Panc1 (cell line): Measurements from ENCODE around the gene SPEG.

Experiments used
- TF ChIP-seq, protein P1 (sequence below), 2 experiments: IDR thresholded peaks; 2 replicates each; pipeline ENCODE4 v1.6.1; 2011 to 2012; ENCODE audit warnings: low read depth in 2 of 2, control low read depth in 1 of 2, low read length in 1 of 2, mild to moderate bottlenecking in 1 of 2, moderate library complexity in 1 of 2; ENCODE audit not compliant: insufficient read depth in 1 of 2
- TF ChIP-seq, protein P2 (sequence below): fragments of 450-650 bp; IDR thresholded peaks from 2 replicates; pipeline ENCODE4 v1.5.1; 2017; ENCODE audit warnings: mild to moderate bottlenecking

DNA sequence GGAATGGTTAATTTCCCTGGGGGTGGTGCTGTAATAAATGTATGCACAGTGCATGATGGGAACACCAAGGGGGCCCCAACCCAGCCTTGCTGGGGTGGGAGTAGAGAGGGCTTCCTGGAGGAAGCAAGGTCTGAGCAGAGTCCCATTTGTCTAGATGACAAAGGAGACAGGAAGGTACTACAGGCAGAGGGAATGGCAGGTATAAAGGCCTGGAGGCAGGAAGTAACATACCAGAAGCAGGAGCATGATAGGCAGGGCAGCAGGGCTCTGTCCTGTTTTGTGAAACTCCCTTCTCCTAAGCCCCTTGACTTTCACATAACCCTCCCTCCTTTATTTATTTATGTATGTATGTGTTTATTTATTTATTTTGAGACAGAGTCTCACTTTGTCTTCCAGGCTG is 68.0 kb downstream of the SPEG start:
- TF ChIP-seq, protein P1, sequence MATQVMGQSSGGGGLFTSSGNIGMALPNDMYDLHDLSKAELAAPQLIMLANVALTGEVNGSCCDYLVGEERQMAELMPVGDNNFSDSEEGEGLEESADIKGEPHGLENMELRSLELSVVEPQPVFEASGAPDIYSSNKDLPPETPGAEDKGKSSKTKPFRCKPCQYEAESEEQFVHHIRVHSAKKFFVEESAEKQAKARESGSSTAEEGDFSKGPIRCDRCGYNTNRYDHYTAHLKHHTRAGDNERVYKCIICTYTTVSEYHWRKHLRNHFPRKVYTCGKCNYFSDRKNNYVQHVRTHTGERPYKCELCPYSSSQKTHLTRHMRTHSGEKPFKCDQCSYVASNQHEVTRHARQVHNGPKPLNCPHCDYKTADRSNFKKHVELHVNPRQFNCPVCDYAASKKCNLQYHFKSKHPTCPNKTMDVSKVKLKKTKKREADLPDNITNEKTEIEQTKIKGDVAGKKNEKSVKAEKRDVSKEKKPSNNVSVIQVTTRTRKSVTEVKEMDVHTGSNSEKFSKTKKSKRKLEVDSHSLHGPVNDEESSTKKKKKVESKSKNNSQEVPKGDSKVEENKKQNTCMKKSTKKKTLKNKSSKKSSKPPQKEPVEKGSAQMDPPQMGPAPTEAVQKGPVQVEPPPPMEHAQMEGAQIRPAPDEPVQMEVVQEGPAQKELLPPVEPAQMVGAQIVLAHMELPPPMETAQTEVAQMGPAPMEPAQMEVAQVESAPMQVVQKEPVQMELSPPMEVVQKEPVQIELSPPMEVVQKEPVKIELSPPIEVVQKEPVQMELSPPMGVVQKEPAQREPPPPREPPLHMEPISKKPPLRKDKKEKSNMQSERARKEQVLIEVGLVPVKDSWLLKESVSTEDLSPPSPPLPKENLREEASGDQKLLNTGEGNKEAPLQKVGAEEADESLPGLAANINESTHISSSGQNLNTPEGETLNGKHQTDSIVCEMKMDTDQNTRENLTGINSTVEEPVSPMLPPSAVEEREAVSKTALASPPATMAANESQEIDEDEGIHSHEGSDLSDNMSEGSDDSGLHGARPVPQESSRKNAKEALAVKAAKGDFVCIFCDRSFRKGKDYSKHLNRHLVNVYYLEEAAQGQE (IDR thresholded peaks at IDR 0.05; ENCODE audit: insufficient read depth in 1 of 2, low read depth in 2 of 2, low read length in 1 of 2), result no peak
- TF ChIP-seq, protein P2, sequence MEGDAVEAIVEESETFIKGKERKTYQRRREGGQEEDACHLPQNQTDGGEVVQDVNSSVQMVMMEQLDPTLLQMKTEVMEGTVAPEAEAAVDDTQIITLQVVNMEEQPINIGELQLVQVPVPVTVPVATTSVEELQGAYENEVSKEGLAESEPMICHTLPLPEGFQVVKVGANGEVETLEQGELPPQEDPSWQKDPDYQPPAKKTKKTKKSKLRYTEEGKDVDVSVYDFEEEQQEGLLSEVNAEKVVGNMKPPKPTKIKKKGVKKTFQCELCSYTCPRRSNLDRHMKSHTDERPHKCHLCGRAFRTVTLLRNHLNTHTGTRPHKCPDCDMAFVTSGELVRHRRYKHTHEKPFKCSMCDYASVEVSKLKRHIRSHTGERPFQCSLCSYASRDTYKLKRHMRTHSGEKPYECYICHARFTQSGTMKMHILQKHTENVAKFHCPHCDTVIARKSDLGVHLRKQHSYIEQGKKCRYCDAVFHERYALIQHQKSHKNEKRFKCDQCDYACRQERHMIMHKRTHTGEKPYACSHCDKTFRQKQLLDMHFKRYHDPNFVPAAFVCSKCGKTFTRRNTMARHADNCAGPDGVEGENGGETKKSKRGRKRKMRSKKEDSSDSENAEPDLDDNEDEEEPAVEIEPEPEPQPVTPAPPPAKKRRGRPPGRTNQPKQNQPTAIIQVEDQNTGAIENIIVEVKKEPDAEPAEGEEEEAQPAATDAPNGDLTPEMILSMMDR, result no peak
